Measurements from ENCODE around the gene IFNL2. TPM values are rescaled to one million over a fixed set of nuclear protein-coding genes. Genes with fewer than 3 reads are reported as not detected.
"Not testable (repeated sequence)": the region's sequence is repeated elsewhere in the genome, so short reads cannot be mapped to it uniquely, and the experiment has no call there.

Gene IFNL2
- polyA plus RNA-seq, 1 experiment: not detected

DNA sequence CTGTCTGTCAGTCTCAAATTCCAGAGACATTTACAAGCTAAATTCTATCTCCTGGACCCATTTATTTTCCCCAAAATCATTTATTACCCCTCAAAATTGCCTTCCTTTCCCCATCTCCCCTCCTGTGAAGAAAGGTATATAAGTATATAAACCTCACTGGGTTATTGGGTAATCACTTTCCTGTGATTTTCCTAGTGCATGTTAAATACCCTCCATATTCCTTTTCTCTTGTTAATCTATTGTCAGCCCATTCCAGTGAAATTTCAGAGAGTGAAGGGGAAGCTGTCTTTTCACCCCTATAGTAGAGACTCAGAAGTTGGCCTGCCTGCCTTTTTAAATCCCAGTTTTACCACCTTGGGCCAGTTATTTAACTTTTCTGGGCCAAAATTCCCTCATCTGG is 37.9 kb downstream of the IFNL2 start:
- Histone ChIP-seq H3K27ac (ENCODE audit: low read depth, low read length) (no peak overlapping the region), H3K27me3 (ENCODE audit: control insufficient read depth, insufficient read depth, low read length) (peaks cover 52% of the 10 kb centered on the region), H3K4me3 (ENCODE audit: low read depth, low read length) (no peak overlapping the region), H3K9me3 (ENCODE audit: control insufficient read depth, insufficient read depth, low read length) (peaks cover 6% of the 10 kb centered on the region; the same call in 1 of the 2 replicates)
- ChIA-PET POLR2A (no interaction called here), CTCF (no interaction called here)
- no peak for TF ChIP-seq CTCF (IDR thresholded peaks at IDR 0.05; ENCODE audit: low read depth, low read length)
- DNase-seq (ENCODE audit: low read depth, low spot score): no peak

DNA sequence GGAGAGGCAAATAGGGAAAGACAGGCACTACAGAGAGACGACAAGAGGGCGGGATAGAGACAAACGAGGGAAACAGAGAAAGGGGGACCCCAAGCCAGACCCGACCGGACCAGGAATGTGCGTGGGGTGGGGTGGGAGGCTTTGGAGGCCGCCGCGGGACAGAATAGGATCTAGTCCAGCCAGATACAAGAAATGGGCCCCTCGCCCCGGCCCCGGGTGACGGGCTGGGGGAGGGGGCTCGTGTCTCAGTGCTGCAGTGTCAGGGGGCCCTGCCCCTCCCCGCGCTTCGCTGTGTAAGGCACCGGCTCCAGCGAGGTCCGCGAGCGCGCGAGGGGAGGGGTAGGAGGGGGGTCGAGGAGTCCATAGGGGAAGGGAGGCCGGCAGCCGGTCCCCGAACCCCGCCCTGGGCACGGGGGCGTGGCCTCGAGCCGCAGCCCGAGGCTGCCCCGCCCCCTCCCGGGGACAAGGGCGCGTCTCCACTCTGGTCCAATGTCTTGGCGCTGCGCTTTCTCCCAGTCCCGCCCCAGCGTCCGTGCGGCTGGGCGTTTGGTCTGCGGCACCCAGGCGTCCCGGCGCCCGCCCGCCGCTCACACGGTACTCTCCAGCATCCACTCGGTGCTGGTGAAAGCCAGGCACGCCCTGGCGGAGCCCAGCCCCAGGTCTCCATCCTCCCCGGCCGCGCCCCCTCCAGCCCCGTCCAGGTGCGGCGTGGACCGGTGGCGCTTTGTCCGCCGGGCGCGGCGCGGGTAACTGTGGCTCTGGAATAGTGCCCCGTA is 39.0 kb downstream of the IFNL2 start:
- POLR2A ChIA-PET: no interaction called here
- CTCF ChIA-PET: no interaction called here
- peaks cover 48% of the 10 kb centered on the region for H3K27me3 ChIP-seq (ENCODE audit: control insufficient read depth, insufficient read depth, low read length)
- no peak for TF ChIP-seq CTCF (IDR thresholded peaks at IDR 0.05; ENCODE audit: low read depth, low read length)
- H3K9me3 ChIP-seq (ENCODE audit: control insufficient read depth, insufficient read depth, low read length): peaks cover 6% of the 10 kb centered on the region; the same call in 1 of the 2 replicates
- H3K4me3 ChIP-seq (ENCODE audit: low read depth, low read length): no peak overlapping the region
- H3K27ac ChIP-seq (ENCODE audit: low read depth, low read length): no peak overlapping the region
- DNase-seq (ENCODE audit: low read depth, low spot score): no peak

GRCh38 chr19:39307822-39308530 is 39.8 kb downstream of the IFNL2 start:
- peaks cover 48% of the 10 kb centered on the region for H3K27me3 ChIP-seq (ENCODE audit: control insufficient read depth, insufficient read depth, low read length)
- POLR2A ChIA-PET: no interaction called here
- no peak overlapping the region for H3K27ac ChIP-seq (ENCODE audit: low read depth, low read length)
- CTCF ChIA-PET: no interaction called here
- no peak for TF ChIP-seq CTCF (IDR thresholded peaks at IDR 0.05; ENCODE audit: low read depth, low read length)
- H3K9me3 ChIP-seq (ENCODE audit: control insufficient read depth, insufficient read depth, low read length): peaks cover 6% of the 10 kb centered on the region; the same call in 1 of the 2 replicates
- no peak for DNase-seq (ENCODE audit: low read depth, low spot score)
- H3K4me3 ChIP-seq (ENCODE audit: low read depth, low read length): no peak overlapping the region

GRCh38 chr19:39308531-39309304 is 40.5 kb downstream of the IFNL2 start:
- no peak for DNase-seq (ENCODE audit: low read depth, low spot score)
- no peak overlapping the region for H3K4me3 ChIP-seq (ENCODE audit: low read depth, low read length)
- ChIA-PET POLR2A (no interaction called here), CTCF (interaction anchor here (0.6 kb wide), 1 partner anchor 40 kb away, joined by 4 read pairs; no protein-coding TSS in a partner anchor)
- no peak for TF ChIP-seq CTCF (IDR thresholded peaks at IDR 0.05; ENCODE audit: low read depth, low read length)
- H3K27me3 ChIP-seq (ENCODE audit: control insufficient read depth, insufficient read depth, low read length): peaks cover 42% of the 10 kb centered on the region
- H3K27ac ChIP-seq (ENCODE audit: low read depth, low read length): no peak overlapping the region
- H3K9me3 ChIP-seq (ENCODE audit: control insufficient read depth, insufficient read depth, low read length): peaks cover 6% of the 10 kb centered on the region; the same call in 1 of the 2 replicates

- CTCF ChIA-PET: interaction anchor here (0.6 kb wide), 1 partner anchor 40 kb away, joined by 4 read pairs; no protein-coding TSS in a partner anchor
- POLR2A ChIA-PET; H3K27ac ChIP-seq (ENCODE audit: low read depth, low read length); DNase-seq (ENCODE audit: low read depth, low spot score); H3K4me3 ChIP-seq (ENCODE audit: low read depth, low read length); H3K9me3 ChIP-seq (ENCODE audit: control insufficient read depth, insufficient read depth, low read length): not testable (repeated sequence)
- peaks cover 37% of the 10 kb centered on the region for H3K27me3 ChIP-seq (ENCODE audit: control insufficient read depth, insufficient read depth, low read length)
Observed at GRCh38 chr19:39309305-39309670, 41.1 kb downstream of the IFNL2 start.
